MCF 10A (cell line): Measurements from ENCODE around the gene ZFP90. TPM values are rescaled to one million over a fixed set of nuclear protein-coding genes. Genes with fewer than 3 reads are reported as not detected.

Experiments used
- BruUV-seq: library from RNA; stranded (reverse); fragments of 400-500 nt; replicated peaks from 2 replicates; lab custom pipeline; 2021; lab: Mats Ljungman, UMichigan
- CTCF ChIA-PET: fragments of 300-600 bp; sonication (Branson Sonifier 250); formaldehyde crosslinking; extraction: SDS; loops from one replicate; lab custom pipeline; 2021; ENCODE audit warnings: antibody characterized with exemption, inconsistent platforms; lab: Yijun Ruan, JAX
- POLR2A ChIA-PET: fragments of 300-600, 350-650 bp; sonication (Branson Sonifier 250); formaldehyde crosslinking; extraction: SDS; loops from one replicate; lab custom pipeline; 2020; ENCODE audit warnings: antibody characterized with exemption, inconsistent platforms; lab: Yijun Ruan, JAX
- DNase-seq: peaks from one replicate; pipeline ENCODE4 v3.0.0-alpha.2; 2018; ENCODE audit not compliant: unreplicated experiment
- H3K27ac Mint-ChIP-seq: one replicate; pipeline ENCODE4 v1.8.0; 2022; ENCODE audit warnings: mild to moderate bottlenecking, low read depth, mixed read lengths; ENCODE audit not compliant: unreplicated experiment
- H3K27me3 Mint-ChIP-seq: one replicate; pipeline ENCODE4 v1.8.0; 2022; ENCODE audit warnings: mixed read lengths; ENCODE audit not compliant: insufficient read depth, unreplicated experiment
- H3K36me3 Mint-ChIP-seq: one replicate; pipeline ENCODE4 v1.8.0; 2022; ENCODE audit warnings: mild to moderate bottlenecking, moderate library complexity, mixed read lengths; ENCODE audit not compliant: insufficient read depth, unreplicated experiment
- H3K4me1 Mint-ChIP-seq: one replicate; pipeline ENCODE4 v1.8.0; 2022; ENCODE audit warnings: mixed read lengths; ENCODE audit not compliant: insufficient read depth, unreplicated experiment
- H3K4me3 Mint-ChIP-seq: one replicate; pipeline ENCODE4 v1.8.0; 2022; ENCODE audit warnings: mild to moderate bottlenecking, moderate library complexity, mixed read lengths; ENCODE audit not compliant: unreplicated experiment
- H3K9me3 Mint-ChIP-seq: one replicate; pipeline ENCODE4 v1.8.0; 2022; ENCODE audit warnings: mixed read lengths; ENCODE audit not compliant: unreplicated experiment
- intact Hi-C: fragments of 100-400 bp; cut with micrococcal nuclease; formaldehyde crosslinking; loops from 2 replicates; pipeline ENCODE4 v1.14.1; 2022
- total RNA-seq: library from RNA; stranded (reverse); gene quantifications from 2 replicates; pipeline ENCODE4 v1.2.3, GENCODE V29; 2022
- TF ChIP-seq, protein P1 (sequence below): fragments of 200-600 bp; IDR thresholded peaks from one replicate; pipeline ENCODE4 v1.8.0; 2022; ENCODE audit warnings: antibody characterized with exemption, mild to moderate bottlenecking; ENCODE audit not compliant: unreplicated experiment

Gene ZFP90
- total RNA-seq, 1 experiment from 2014 or later: 25.5 TPM

GRCh38 chr16:68533937-68534336, 5.2 kb upstream of the ZFP90 start:
- Mint-ChIP-seq H3K27me3 (no peaks in the 10 kb centered on the region), H3K4me3 (no peak overlapping the region), H3K9me3 (no peaks in the 10 kb centered on the region), H3K27ac (no peak overlapping the region), H3K36me3 (peaks cover 14% of the 10 kb centered on the region), H3K4me1 (peaks cover 3% of the 10 kb centered on the region)
- TF ChIP-seq, protein P1, sequence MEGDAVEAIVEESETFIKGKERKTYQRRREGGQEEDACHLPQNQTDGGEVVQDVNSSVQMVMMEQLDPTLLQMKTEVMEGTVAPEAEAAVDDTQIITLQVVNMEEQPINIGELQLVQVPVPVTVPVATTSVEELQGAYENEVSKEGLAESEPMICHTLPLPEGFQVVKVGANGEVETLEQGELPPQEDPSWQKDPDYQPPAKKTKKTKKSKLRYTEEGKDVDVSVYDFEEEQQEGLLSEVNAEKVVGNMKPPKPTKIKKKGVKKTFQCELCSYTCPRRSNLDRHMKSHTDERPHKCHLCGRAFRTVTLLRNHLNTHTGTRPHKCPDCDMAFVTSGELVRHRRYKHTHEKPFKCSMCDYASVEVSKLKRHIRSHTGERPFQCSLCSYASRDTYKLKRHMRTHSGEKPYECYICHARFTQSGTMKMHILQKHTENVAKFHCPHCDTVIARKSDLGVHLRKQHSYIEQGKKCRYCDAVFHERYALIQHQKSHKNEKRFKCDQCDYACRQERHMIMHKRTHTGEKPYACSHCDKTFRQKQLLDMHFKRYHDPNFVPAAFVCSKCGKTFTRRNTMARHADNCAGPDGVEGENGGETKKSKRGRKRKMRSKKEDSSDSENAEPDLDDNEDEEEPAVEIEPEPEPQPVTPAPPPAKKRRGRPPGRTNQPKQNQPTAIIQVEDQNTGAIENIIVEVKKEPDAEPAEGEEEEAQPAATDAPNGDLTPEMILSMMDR: no peak
- intact Hi-C loops: no loop called here
- ChIA-PET CTCF (interaction anchor here (0.6 to 2.3 kb wide), 2 partner anchors 13 to 318 kb away, joined by 3 to 11 read pairs; no protein-coding TSS in a partner anchor), POLR2A (no interaction called here)
- no TSS peak for BruUV-seq
- DNase-seq: no peak

- no peak overlapping the region for H3K4me3 Mint-ChIP-seq
- H3K27me3 Mint-ChIP-seq: no peaks in the 10 kb centered on the region
- no peak overlapping the region for H3K27ac Mint-ChIP-seq
- ChIA-PET CTCF (interaction anchor here (0.6 to 1.4 kb wide), 4 partner anchors 14 to 805 kb away, joined by 3 to 10 read pairs (median 3); no protein-coding TSS in a partner anchor), POLR2A (no interaction called here)
- H3K36me3 Mint-ChIP-seq: peaks cover 14% of the 10 kb centered on the region
- peaks cover 10% of the 10 kb centered on the region for H3K4me1 Mint-ChIP-seq
- no peak for DNase-seq
- no TSS peak for BruUV-seq
- H3K9me3 Mint-ChIP-seq: no peaks in the 10 kb centered on the region
- TF ChIP-seq, protein P1: no peak
- intact Hi-C loops: no loop called here
Measured at GRCh38 chr16:68535331-68535730, 3.8 kb upstream of the ZFP90 start.

GRCh38 chr16:68539711-68540239, 684 bp downstream of the ZFP90 start:
- Mint-ChIP-seq H3K4me3 (peak overlapping the region; percentile 86), H3K4me1 (peaks cover 10% of the 10 kb centered on the region), H3K27me3 (no peaks in the 10 kb centered on the region), H3K27ac (peak overlapping the region; percentile 81), H3K9me3 (peaks cover 9% of the 10 kb centered on the region), H3K36me3 (peaks cover 35% of the 10 kb centered on the region)
- BruUV-seq: no TSS peak
- ChIA-PET CTCF (interaction anchor here (0.8 to 2.0 kb wide), 2 partner anchors 12 to 19 kb away, joined by 3 to 11 read pairs; no protein-coding TSS in a partner anchor), POLR2A (interaction anchor here (0.6 to 2.2 kb wide), 8 partner anchors 10 to 757 kb away, joined by 3 to 17 read pairs (median 4); partner anchors contain the start of gene CDH3)
- DNase-seq: peak; percentile 14
- intact Hi-C loops: no loop called here
- TF ChIP-seq, protein P1: no peak

DNA sequence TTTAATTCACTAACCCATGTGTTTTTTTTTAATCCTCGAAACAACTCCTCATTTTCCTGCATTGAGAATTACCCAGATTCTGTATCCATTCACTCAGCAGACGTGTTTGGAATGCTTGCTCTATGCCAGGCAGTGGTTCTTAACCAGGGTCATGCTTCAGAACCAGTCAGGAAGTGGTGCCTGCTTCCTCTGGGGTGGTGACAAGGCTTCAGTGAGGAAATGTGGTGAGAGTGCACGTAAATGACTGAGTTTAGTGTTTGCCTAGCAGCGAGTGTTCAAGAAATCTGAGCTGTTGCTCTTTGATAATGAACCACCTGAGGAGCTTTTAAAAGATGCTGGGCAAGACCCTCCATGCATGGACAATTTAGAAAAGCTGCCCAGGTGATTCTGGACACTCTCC, 9.9 kb downstream of the ZFP90 start:
- TF ChIP-seq, protein P1: no peak
- POLR2A ChIA-PET: no interaction called here
- H3K36me3 Mint-ChIP-seq: peaks cover 62% of the 10 kb centered on the region
- H3K27ac Mint-ChIP-seq: no peak overlapping the region
- intact Hi-C loops: no loop called here
- H3K9me3 Mint-ChIP-seq: peaks cover 27% of the 10 kb centered on the region
- no peaks in the 10 kb centered on the region for H3K4me1 Mint-ChIP-seq
- H3K4me3 Mint-ChIP-seq: no peak overlapping the region
- H3K27me3 Mint-ChIP-seq: no peaks in the 10 kb centered on the region
- no peak for DNase-seq
- no TSS peak for BruUV-seq
- CTCF ChIA-PET: no interaction called here
